Left ventricle myocardium inferior (tissue), 1 donor: ENCODE results near the gene ATPAF2. TPM values are rescaled to one million over a fixed set of nuclear protein-coding genes. Genes with fewer than 3 reads are reported as not detected.

Source experiments
- DNase-seq: peaks from one replicate; pipeline ENCODE4 v3.0.0-alpha.2; 2020
- H3K27ac ChIP-seq: fragments of 200-600 bp; replicated peaks from 2 replicates; pipeline ENCODE4 v1.8.0; 2021
- H3K27me3 ChIP-seq: fragments of 200-600 bp; 2 replicates; pipeline ENCODE4 v1.8.0; 2021; ENCODE audit warnings: low read depth
- H3K36me3 ChIP-seq: fragments of 200-600 bp; 2 replicates; pipeline ENCODE4 v1.8.0; 2021
- H3K4me1 ChIP-seq: fragments of 200-600 bp; 2 replicates; pipeline ENCODE4 v1.8.0; 2021
- H3K4me3 ChIP-seq: fragments of 200-600 bp; 2 replicates; pipeline ENCODE4 v1.8.0; 2021; ENCODE audit warnings: mild to moderate bottlenecking, moderate library complexity
- H3K9me3 ChIP-seq: fragments of 200-600 bp; replicated peaks from 2 replicates; pipeline ENCODE4 v1.8.0; 2021
- intact Hi-C: fragments of 100-400 bp; cut with micrococcal nuclease; formaldehyde crosslinking; loops from one replicate; pipeline ENCODE4 v1.11.0; 2022
- total RNA-seq: library from RNA; stranded (reverse); fragmentation: NEBNext Ultra II Directional; extraction: Animal tissue kit (Norgen Biotek cat#: 25700); gene quantifications from one replicate; pipeline ENCODE4 v1.2.1, GENCODE V29; 2021
- TF ChIP-seq, protein P1 (sequence below): fragments of 200-600 bp; IDR thresholded peaks from 2 replicates; pipeline ENCODE4 v1.8.0; 2021; ENCODE audit warnings: antibody characterized with exemption, mild to moderate bottlenecking, borderline replicate concordance
- donor health status: DM: no; HTN: yes; CAD: no; lungs with severe emphysema.

ATPAF2 gene
- total RNA-seq, 1 donor from 2014 or later = 37.5 TPM

DNA sequence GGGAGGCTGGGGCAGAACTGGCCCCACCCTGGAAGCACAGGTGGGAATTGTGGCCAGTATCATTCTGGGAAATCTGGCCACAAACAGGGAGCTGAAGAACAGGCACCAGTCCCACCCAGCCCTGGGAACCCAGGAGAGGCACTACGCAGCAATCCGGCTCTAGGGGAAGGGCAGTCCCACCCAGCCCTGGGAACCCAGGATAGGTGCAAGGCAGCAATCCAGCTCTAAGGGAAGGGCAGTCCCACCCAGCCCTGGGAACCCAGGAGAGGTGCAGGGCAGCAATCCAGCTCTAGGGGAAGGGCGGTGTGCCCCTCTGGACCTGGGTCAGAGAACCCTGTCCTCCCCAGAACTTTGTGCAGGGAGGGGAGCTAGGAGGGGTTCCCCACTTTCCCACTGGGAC is 59.2 kb downstream of the ATPAF2 start:
- Histone ChIP-seq H3K27me3 (no peaks in the 10 kb centered on the region), H3K27ac (no peak overlapping the region), H3K9me3 (no peaks in the 10 kb centered on the region), H3K4me1 (no peaks in the 10 kb centered on the region), H3K36me3 (no peaks in the 10 kb centered on the region), H3K4me3 (no peak overlapping the region)
- TF ChIP-seq, protein P1, sequence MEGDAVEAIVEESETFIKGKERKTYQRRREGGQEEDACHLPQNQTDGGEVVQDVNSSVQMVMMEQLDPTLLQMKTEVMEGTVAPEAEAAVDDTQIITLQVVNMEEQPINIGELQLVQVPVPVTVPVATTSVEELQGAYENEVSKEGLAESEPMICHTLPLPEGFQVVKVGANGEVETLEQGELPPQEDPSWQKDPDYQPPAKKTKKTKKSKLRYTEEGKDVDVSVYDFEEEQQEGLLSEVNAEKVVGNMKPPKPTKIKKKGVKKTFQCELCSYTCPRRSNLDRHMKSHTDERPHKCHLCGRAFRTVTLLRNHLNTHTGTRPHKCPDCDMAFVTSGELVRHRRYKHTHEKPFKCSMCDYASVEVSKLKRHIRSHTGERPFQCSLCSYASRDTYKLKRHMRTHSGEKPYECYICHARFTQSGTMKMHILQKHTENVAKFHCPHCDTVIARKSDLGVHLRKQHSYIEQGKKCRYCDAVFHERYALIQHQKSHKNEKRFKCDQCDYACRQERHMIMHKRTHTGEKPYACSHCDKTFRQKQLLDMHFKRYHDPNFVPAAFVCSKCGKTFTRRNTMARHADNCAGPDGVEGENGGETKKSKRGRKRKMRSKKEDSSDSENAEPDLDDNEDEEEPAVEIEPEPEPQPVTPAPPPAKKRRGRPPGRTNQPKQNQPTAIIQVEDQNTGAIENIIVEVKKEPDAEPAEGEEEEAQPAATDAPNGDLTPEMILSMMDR = no peak
- DNase-seq = no peak
- intact Hi-C loops = no loop called here

DNA sequence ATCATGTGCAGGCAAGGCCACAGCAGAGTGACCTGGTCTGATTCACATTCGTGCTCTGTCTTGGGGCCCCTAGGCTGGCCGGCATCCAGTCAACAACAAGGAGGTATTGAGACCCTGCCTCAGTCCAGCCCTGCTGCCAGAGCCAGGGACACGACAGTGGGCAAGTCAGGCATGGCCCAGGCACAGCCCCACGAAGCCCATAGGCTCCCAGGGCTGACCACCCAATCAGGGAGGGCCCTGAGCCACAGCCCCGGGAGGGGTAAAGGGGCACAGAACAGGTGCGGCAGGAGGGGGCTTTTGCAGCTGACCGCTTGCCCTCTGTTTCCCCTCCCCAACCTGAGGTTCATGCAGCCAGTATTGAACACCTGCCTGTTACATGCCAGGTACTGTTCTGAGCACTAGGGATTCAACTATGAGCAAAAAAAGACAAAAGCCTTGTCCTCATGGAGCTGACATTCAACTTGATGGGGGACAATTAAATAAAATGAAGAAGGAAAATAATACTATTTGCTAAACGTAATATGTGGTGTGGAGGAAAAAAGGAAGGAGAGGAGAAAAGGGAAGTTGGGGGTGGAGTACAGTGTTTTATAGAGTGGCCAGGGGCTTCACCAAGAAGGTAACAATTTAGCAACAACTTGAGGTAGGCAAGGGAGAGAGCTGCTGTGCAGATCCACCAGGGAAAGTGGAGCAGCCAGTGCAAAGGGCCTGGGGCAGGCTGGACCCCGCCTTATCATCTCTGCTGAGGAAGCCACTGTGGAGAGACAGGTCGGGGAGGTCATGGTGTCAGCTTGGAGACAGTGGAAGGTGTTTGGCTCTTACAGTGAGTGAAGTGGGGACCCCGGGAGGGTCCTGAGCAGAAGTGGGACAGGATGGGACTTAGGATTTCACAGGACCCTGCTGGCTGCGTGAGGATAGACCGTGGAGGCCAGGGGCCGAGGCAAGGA is 60.2 kb downstream of the ATPAF2 start:
- Histone ChIP-seq H3K4me1 (no peaks in the 10 kb centered on the region), H3K27ac (no peak overlapping the region), H3K27me3 (no peaks in the 10 kb centered on the region), H3K36me3 (no peaks in the 10 kb centered on the region), H3K4me3 (no peak overlapping the region), H3K9me3 (no peaks in the 10 kb centered on the region)
- intact Hi-C loops = no loop called here
- no peak for DNase-seq
- TF ChIP-seq, protein P1 = no peak

DNA sequence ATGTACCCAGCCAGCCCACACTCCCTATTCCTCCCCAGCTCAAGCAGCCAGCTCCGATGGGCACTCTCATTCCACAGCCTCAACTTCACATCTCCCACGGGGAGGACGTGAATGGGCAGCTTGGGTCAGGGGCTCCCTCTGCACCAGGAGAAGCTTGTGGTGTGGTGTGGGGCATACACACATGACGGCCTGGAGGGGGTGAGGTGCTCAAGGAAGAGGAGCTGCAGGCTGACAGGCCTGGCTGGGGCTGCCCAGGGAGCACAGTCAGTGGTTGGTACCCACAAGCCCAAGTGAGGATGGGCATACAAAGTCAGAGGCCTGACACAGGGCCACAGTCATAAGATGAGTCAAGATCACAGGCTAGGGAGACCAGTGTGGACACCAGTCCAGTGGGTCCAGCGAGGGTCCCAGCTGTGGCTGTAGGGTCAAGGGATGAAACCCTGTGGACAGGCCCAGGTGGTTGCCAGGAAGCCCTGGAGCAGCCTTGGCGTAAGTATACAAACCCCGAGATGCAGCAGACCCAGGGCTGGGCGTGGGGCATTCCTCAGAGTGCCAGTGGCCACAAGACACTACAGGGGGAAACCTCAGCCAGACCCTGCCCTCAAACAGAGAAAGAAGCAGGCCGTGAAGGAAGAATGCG is 61.9 kb downstream of the ATPAF2 start:
- intact Hi-C loops = no loop called here
- Histone ChIP-seq H3K4me3 (no peak overlapping the region), H3K27ac (no peak overlapping the region), H3K36me3 (no peaks in the 10 kb centered on the region), H3K4me1 (peaks cover 9% of the 10 kb centered on the region), H3K9me3 (no peaks in the 10 kb centered on the region), H3K27me3 (no peaks in the 10 kb centered on the region)
- no peak for DNase-seq
- TF ChIP-seq, protein P1 = no peak

DNA sequence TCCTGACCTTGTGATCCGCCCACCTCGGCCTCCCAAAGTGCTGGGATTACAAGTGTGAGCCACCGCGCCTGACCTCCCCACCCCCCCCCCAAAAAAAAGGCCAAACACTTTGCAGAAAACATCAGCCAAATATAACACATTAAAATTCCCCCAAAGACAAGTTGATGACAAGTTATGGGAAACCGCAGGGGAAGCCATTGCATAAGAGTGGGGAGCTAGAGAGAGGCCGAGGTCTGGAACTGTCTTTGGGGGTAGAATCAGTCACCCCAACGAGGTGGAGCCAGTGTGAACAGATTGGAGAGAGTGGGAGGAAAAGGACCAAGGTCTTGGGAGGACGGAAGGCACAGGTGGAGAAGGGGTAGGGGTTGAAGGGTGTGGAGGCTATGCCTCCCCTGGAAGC is 63.5 kb downstream of the ATPAF2 start:
- no peak overlapping the region for H3K4me3 ChIP-seq
- H3K27me3 ChIP-seq = no peaks in the 10 kb centered on the region
- no peak overlapping the region for H3K27ac ChIP-seq
- no peak for DNase-seq
- H3K9me3 ChIP-seq = no peaks in the 10 kb centered on the region
- H3K4me1 ChIP-seq = peaks cover 25% of the 10 kb centered on the region
- no peaks in the 10 kb centered on the region for H3K36me3 ChIP-seq
- intact Hi-C loops = no loop called here
- TF ChIP-seq, protein P1 = no peak

DNA sequence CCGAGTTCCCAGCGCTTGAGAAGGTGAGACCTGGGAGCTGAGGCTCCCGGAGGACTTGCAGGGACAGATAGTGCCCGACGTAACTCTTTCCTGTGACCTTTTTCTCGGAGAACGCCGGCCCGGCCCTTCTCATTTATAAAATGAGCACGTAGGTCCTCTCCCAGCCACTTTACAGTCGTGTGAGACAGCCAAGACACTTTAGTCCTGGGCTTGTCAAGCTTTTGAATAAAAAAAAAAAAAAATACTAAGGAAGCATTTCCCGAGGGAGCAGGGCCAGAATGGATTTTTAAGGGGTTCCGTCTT is 66.1 kb downstream of the ATPAF2 start:
- peak overlapping the region; percentile 97 for H3K4me3 ChIP-seq
- intact Hi-C loops = no loop called here
- TF ChIP-seq, protein P1 = no peak
- DNase-seq = no peak
- no peaks in the 10 kb centered on the region for H3K27me3 ChIP-seq
- peak overlapping the region; percentile 67 for H3K27ac ChIP-seq
- H3K36me3 ChIP-seq = no peaks in the 10 kb centered on the region
- peaks cover 50% of the 10 kb centered on the region for H3K4me1 ChIP-seq
- no peaks in the 10 kb centered on the region for H3K9me3 ChIP-seq
